Breast epithelium (tissue), 3 donors: ENCODE measurements around the gene YAF2.

Source experiments
- CTCF ChIP-seq, 3 donors: fragments of 450-650 bp; IDR thresholded peaks; one replicate each; pipeline ENCODE4 v1.5.1; 2016 to 2017; ENCODE audit warnings: antibody characterized with exemption in 3 of 3, mild to moderate bottlenecking in 3 of 3, moderate library complexity in 3 of 3
- POLR2AphosphoS5 ChIP-seq, 3 donors: sonication (generic); formaldehyde crosslinking; IDR thresholded peaks; one replicate each; pipeline ENCODE4 v1.6.1; 2017; ENCODE audit warnings: antibody characterized with exemption in 3 of 3

- TF ChIP-seq CTCF (IDR thresholded peaks at IDR 0.05): no peak
- no peak for TF ChIP-seq POLR2AphosphoS5 (IDR thresholded peaks at IDR 0.05)
Measured at GRCh38 chr12:42145197-42145549, 92.9 kb downstream of the YAF2 start.
